Measurements from ENCODE around the gene E2F8.

GRCh38 chr11:19268909-19269308, 28.2 kb upstream of the E2F8 start:
- TF ChIP-seq CTCF (IDR thresholded peaks at IDR 0.05) (no peak), POLR2AphosphoS5 (IDR thresholded peaks at IDR 0.05) (no peak)
